MCF 10A (cell line): Measurements from ENCODE around the gene PARN. TPM values are rescaled to one million over a fixed set of nuclear protein-coding genes. Genes with fewer than 3 reads are reported as not detected.
A peak's percentile ranks its signal among the peaks of the same experiment; 100 is the strongest.

Source experiments
- BruUV-seq: library from RNA; stranded (reverse); fragments of 400-500 nt; replicated peaks from 2 replicates; lab custom pipeline; 2021; lab: Mats Ljungman, UMichigan
- CTCF ChIA-PET: fragments of 300-600 bp; sonication (Branson Sonifier 250); formaldehyde crosslinking; extraction: SDS; loops from one replicate; lab custom pipeline; 2021; ENCODE audit warnings: antibody characterized with exemption, inconsistent platforms; lab: Yijun Ruan, JAX
- POLR2A ChIA-PET: fragments of 300-600, 350-650 bp; sonication (Branson Sonifier 250); formaldehyde crosslinking; extraction: SDS; loops from one replicate; lab custom pipeline; 2020; ENCODE audit warnings: antibody characterized with exemption, inconsistent platforms; lab: Yijun Ruan, JAX
- DNase-seq: peaks from one replicate; pipeline ENCODE4 v3.0.0-alpha.2; 2018; ENCODE audit not compliant: unreplicated experiment
- H3K27ac Mint-ChIP-seq: one replicate; pipeline ENCODE4 v1.8.0; 2022; ENCODE audit warnings: mild to moderate bottlenecking, low read depth, mixed read lengths; ENCODE audit not compliant: unreplicated experiment
- H3K27me3 Mint-ChIP-seq: one replicate; pipeline ENCODE4 v1.8.0; 2022; ENCODE audit warnings: mixed read lengths; ENCODE audit not compliant: insufficient read depth, unreplicated experiment
- H3K36me3 Mint-ChIP-seq: one replicate; pipeline ENCODE4 v1.8.0; 2022; ENCODE audit warnings: mild to moderate bottlenecking, moderate library complexity, mixed read lengths; ENCODE audit not compliant: insufficient read depth, unreplicated experiment
- H3K4me1 Mint-ChIP-seq: one replicate; pipeline ENCODE4 v1.8.0; 2022; ENCODE audit warnings: mixed read lengths; ENCODE audit not compliant: insufficient read depth, unreplicated experiment
- H3K4me3 Mint-ChIP-seq: one replicate; pipeline ENCODE4 v1.8.0; 2022; ENCODE audit warnings: mild to moderate bottlenecking, moderate library complexity, mixed read lengths; ENCODE audit not compliant: unreplicated experiment
- H3K9me3 Mint-ChIP-seq: one replicate; pipeline ENCODE4 v1.8.0; 2022; ENCODE audit warnings: mixed read lengths; ENCODE audit not compliant: unreplicated experiment
- intact Hi-C: fragments of 100-400 bp; cut with micrococcal nuclease; formaldehyde crosslinking; loops from 2 replicates; pipeline ENCODE4 v1.14.1; 2022
- total RNA-seq: library from RNA; stranded (reverse); gene quantifications from 2 replicates; pipeline ENCODE4 v1.2.3, GENCODE V29; 2022
- TF ChIP-seq, protein P1 (sequence below): fragments of 200-600 bp; IDR thresholded peaks from one replicate; pipeline ENCODE4 v1.8.0; 2022; ENCODE audit warnings: antibody characterized with exemption, mild to moderate bottlenecking; ENCODE audit not compliant: unreplicated experiment

PARN gene
- total RNA-seq, 1 experiment from 2014 or later = 35.0 TPM

DNA sequence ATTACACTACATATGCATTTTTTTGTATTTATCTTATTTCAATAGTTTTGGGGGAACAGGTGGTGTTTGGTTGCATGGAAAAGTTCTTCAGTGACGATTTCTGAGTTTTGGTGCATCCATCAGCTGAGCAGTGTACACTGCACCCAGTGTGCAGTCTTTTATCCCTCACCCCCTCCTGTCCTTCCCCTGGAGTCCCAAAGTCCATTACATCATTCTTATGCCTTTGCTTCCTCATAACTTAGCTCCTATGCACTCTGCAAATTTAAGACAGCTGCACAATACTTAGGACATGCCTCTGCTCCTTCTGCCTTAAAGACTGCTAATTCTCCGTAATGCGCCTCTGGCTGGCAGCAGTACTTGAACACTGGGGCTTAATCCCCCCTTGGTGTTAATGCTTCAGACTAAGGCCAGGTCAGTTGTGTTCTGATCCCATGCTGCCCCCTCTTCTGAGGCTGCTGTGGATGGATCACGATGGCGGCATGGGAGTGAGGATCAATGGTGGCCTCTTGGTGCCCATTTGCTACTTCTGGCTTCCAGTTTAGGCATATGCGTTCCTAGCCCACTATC lies 146.2 kb downstream of the PARN start:
- no peaks in the 10 kb centered on the region for H3K9me3 Mint-ChIP-seq
- no peak overlapping the region for H3K27ac Mint-ChIP-seq
- TF ChIP-seq, protein P1, sequence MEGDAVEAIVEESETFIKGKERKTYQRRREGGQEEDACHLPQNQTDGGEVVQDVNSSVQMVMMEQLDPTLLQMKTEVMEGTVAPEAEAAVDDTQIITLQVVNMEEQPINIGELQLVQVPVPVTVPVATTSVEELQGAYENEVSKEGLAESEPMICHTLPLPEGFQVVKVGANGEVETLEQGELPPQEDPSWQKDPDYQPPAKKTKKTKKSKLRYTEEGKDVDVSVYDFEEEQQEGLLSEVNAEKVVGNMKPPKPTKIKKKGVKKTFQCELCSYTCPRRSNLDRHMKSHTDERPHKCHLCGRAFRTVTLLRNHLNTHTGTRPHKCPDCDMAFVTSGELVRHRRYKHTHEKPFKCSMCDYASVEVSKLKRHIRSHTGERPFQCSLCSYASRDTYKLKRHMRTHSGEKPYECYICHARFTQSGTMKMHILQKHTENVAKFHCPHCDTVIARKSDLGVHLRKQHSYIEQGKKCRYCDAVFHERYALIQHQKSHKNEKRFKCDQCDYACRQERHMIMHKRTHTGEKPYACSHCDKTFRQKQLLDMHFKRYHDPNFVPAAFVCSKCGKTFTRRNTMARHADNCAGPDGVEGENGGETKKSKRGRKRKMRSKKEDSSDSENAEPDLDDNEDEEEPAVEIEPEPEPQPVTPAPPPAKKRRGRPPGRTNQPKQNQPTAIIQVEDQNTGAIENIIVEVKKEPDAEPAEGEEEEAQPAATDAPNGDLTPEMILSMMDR = no peak

DNA sequence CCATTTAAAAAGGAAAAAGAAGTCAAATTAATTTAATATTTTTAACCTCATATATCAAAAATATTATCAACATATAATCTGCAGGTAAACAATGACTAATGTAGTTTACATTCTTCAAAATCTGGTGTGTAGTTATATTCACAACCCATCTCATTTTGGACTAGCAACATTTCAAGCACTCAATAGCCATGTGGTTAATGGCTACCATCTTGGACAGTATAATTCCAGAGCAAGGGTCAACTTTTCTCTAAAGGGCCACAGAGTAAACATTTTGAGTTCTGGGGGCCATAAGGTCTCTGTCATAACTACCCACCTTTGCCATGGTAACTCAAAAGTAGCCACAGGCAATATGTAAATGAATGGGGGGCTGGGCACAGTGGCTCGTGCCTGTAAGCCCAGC lies 153.9 kb downstream of the PARN start:
- Mint-ChIP-seq H3K27ac (no peak overlapping the region), H3K9me3 (no peaks in the 10 kb centered on the region), H3K27me3 (no peaks in the 10 kb centered on the region), H3K4me1 (peaks cover 13% of the 10 kb centered on the region), H3K36me3 (peaks cover 26% of the 10 kb centered on the region), H3K4me3 (no peak overlapping the region)
- no TSS peak for BruUV-seq
- TF ChIP-seq, protein P1 = no peak
- POLR2A ChIA-PET = no interaction called here
- DNase-seq = no peak
- intact Hi-C loops = no loop called here
- CTCF ChIA-PET = no interaction called here

More for the DNA sequence above, 146.2 kb downstream of the PARN start:
- Mint-ChIP-seq H3K27me3 (no peaks in the 10 kb centered on the region), H3K4me3 (no peak overlapping the region), H3K36me3 (peaks cover 42% of the 10 kb centered on the region), H3K4me1 (peaks cover 11% of the 10 kb centered on the region)
- no TSS peak for BruUV-seq
- intact Hi-C loops = no loop called here
- DNase-seq = no peak
- ChIA-PET POLR2A (no interaction called here), CTCF (interaction anchor here (1.3 kb wide), 1 partner anchor 45 kb away, joined by 5 read pairs; no protein-coding TSS in a partner anchor)

DNA sequence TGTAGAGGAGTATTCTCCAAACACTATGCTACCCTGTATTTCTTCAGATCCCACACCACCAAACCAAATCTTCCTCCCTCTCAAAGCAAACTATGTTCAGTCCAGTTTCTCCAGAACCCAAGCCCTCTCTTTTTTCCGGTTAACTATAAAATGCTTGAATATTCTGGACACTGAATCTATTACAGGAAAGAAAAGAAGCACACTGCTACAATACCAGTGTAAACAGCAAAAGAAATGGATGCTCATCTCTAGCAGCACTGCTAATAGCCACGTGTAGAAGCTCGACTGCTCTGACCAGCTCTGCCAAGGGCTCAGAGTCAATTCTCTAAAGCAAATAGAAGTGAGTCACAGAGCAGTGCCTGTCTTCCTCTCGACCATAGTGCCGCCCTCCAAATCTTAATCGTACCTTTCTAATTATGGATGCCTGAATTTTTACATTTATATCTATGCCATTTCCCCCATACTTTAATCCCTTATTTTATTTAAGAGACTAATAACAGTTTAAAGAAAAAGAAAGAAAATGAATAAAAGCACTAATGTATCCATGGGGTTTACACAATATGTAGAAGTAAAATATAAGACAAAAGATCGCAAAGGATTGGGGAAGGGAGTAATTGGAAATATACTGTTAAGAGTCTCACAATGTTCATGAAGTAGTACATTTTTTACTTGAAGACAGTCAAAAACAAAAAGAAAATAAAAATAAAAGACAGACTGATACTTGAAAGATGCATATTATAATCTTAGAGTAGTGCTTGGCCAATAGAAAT lies 154.5 kb downstream of the PARN start:
- CTCF ChIA-PET = no interaction called here
- no peaks in the 10 kb centered on the region for H3K27me3 Mint-ChIP-seq
- no peak overlapping the region for H3K4me3 Mint-ChIP-seq
- intact Hi-C loops = no loop called here
- H3K4me1 Mint-ChIP-seq = peaks cover 13% of the 10 kb centered on the region
- peaks cover 24% of the 10 kb centered on the region for H3K36me3 Mint-ChIP-seq
- DNase-seq = peak; percentile 36
- no peaks in the 10 kb centered on the region for H3K9me3 Mint-ChIP-seq
- POLR2A ChIA-PET = interaction anchor here (2.6 kb wide), 1 partner anchor 11 kb away, joined by 11 read pairs; no protein-coding TSS in a partner anchor
- BruUV-seq = no TSS peak
- TF ChIP-seq, protein P1 = no peak
- peak overlapping the region; percentile 8 for H3K27ac Mint-ChIP-seq

DNA sequence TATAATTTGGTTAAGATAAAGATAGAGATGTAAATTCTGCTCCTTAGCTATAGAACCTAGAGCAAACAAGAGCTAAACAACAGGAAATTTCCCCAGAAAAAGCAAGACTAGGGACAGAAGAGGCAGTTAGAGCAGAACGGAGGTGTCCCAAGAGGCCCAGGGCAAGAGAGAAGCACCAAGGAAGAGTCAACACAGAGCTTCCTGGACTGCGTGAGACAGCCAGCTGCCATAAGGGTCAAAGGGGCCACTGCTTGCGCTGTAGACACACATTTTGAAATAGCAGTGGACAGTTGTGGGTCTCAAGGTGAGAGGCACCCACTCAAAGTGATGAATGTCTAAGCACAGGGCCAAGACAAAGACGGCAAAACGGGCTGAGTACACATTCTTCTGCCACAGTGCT lies 156.6 kb downstream of the PARN start:
- intact Hi-C loops = no loop called here
- no TSS peak for BruUV-seq
- POLR2A ChIA-PET = interaction anchor here (2.6 kb wide), 1 partner anchor 13 kb away, joined by 11 read pairs; no protein-coding TSS in a partner anchor
- peaks cover 13% of the 10 kb centered on the region for H3K4me1 Mint-ChIP-seq
- H3K27ac Mint-ChIP-seq = no peak overlapping the region
- H3K4me3 Mint-ChIP-seq = no peak overlapping the region
- DNase-seq = no peak
- peaks cover 6% of the 10 kb centered on the region for H3K36me3 Mint-ChIP-seq
- H3K27me3 Mint-ChIP-seq = no peaks in the 10 kb centered on the region
- TF ChIP-seq, protein P1 = no peak
- H3K9me3 Mint-ChIP-seq = no peaks in the 10 kb centered on the region
- CTCF ChIA-PET = interaction anchor here (1.0 to 1.2 kb wide), 2 partner anchors 28 to 173 kb away, joined by 4 read pairs; no protein-coding TSS in a partner anchor
